Panc1 (cell line): ENCODE measurements around the gene RDX.

Experiments used
- POLR2AphosphoS5 ChIP-seq: IDR thresholded peaks from 2 replicates; pipeline ENCODE4 v1.6.1; 2012; ENCODE audit warnings: mild to moderate bottlenecking, low read depth, low read length, moderate library complexity
- SIN3A ChIP-seq: IDR thresholded peaks from 2 replicates; pipeline ENCODE4 v1.6.1; 2012; ENCODE audit warnings: low read depth, mild to moderate bottlenecking, low read length, moderate library complexity, borderline replicate concordance; ENCODE audit not compliant: insufficient read depth
- TCF7L2 ChIP-seq: IDR thresholded peaks from 2 replicates; pipeline ENCODE4 v1.6.1; 2011; ENCODE audit warnings: mild to moderate bottlenecking, low read depth, low read length, inconsistent platforms
- TF ChIP-seq, protein P1 (sequence below): fragments of 450-650 bp; IDR thresholded peaks from 2 replicates; pipeline ENCODE4 v1.5.1; 2017; ENCODE audit warnings: mild to moderate bottlenecking
- TF ChIP-seq, protein P2 (sequence below), 2 experiments: IDR thresholded peaks; 2 replicates each; pipeline ENCODE4 v1.6.1; 2011 to 2012; ENCODE audit warnings: low read depth in 2 of 2, control low read depth in 1 of 2, low read length in 1 of 2, mild to moderate bottlenecking in 1 of 2, moderate library complexity in 1 of 2; ENCODE audit not compliant: insufficient read depth in 1 of 2

DNA sequence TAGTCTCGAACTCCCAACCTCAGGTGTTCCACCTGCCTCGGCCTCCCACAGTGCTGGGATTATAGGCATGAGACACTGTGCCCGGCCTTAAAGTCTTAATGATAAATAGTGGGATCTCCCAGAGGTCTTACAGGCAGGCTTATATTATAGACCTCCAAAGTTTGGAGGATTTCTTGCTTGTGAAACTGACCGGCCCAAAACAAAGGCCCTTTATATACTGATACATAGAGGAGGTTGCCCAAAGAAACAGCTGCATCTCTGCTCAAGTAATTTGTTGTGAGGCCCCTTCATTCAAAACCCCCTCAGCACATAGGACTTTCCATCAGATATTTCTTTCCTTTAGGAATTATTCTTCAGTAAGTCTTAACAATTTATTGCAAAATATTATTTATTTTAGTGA is 27.4 kb upstream of the RDX start:
- no peak for TF ChIP-seq SIN3A
- TF ChIP-seq, protein P1, sequence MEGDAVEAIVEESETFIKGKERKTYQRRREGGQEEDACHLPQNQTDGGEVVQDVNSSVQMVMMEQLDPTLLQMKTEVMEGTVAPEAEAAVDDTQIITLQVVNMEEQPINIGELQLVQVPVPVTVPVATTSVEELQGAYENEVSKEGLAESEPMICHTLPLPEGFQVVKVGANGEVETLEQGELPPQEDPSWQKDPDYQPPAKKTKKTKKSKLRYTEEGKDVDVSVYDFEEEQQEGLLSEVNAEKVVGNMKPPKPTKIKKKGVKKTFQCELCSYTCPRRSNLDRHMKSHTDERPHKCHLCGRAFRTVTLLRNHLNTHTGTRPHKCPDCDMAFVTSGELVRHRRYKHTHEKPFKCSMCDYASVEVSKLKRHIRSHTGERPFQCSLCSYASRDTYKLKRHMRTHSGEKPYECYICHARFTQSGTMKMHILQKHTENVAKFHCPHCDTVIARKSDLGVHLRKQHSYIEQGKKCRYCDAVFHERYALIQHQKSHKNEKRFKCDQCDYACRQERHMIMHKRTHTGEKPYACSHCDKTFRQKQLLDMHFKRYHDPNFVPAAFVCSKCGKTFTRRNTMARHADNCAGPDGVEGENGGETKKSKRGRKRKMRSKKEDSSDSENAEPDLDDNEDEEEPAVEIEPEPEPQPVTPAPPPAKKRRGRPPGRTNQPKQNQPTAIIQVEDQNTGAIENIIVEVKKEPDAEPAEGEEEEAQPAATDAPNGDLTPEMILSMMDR: no peak
- no peak for TF ChIP-seq POLR2AphosphoS5
- no peak for TF ChIP-seq TCF7L2
- TF ChIP-seq, protein P2, sequence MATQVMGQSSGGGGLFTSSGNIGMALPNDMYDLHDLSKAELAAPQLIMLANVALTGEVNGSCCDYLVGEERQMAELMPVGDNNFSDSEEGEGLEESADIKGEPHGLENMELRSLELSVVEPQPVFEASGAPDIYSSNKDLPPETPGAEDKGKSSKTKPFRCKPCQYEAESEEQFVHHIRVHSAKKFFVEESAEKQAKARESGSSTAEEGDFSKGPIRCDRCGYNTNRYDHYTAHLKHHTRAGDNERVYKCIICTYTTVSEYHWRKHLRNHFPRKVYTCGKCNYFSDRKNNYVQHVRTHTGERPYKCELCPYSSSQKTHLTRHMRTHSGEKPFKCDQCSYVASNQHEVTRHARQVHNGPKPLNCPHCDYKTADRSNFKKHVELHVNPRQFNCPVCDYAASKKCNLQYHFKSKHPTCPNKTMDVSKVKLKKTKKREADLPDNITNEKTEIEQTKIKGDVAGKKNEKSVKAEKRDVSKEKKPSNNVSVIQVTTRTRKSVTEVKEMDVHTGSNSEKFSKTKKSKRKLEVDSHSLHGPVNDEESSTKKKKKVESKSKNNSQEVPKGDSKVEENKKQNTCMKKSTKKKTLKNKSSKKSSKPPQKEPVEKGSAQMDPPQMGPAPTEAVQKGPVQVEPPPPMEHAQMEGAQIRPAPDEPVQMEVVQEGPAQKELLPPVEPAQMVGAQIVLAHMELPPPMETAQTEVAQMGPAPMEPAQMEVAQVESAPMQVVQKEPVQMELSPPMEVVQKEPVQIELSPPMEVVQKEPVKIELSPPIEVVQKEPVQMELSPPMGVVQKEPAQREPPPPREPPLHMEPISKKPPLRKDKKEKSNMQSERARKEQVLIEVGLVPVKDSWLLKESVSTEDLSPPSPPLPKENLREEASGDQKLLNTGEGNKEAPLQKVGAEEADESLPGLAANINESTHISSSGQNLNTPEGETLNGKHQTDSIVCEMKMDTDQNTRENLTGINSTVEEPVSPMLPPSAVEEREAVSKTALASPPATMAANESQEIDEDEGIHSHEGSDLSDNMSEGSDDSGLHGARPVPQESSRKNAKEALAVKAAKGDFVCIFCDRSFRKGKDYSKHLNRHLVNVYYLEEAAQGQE (IDR thresholded peaks at IDR 0.05; ENCODE audit: insufficient read depth in 1 of 2, low read depth in 2 of 2, low read length in 1 of 2): no peak
